ENCODE results near the gene GSTT2B.
"Not testable (repeated sequence)": the region's sequence is repeated elsewhere in the genome, so short reads cannot be mapped to it uniquely, and the experiment has no call there.

Gene GSTT2B, protein sequence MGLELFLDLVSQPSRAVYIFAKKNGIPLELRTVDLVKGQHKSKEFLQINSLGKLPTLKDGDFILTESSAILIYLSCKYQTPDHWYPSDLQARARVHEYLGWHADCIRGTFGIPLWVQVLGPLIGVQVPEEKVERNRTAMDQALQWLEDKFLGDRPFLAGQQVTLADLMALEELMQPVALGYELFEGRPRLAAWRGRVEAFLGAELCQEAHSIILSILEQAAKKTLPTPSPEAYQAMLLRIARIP

DNA sequence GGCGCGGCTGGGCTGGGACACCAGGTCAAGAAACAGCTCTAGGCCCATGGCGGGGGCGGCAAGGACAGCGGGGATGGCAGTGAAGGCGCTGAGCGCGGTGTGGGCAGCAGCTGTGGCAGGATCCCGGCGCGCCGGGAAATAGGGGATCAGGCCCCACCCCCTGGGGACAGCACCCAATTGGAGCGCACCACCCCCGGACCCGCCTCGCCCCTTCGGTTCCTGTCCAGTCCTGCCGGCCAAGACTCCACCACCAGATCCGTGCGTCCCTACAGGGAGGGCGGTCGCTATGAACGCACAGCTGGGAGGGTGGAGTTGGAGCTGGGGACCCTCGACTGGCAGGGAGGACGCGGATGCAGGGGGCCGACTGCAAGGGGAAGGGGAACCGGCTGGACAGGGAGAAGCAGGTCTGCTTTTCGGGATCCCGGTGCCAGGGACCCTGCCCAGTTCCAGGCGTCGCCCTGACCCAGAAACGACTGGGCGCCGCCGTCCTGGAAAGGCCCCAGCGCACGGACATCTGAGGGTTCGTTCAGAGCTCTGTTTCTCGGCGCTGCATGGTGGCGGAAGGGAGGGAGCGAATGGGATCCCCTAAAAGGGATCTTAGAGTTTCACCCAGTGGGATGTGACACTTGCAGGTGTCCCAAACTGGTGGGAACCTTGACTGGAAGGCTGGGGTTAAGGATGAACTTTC lies at the start of gene GSTT2B:
Gene GSTT2B, minus strand, starts transcription at position 112 of the 688 bp plus-strand sequence. Its CDS starts 64 bp downstream, at position 48.
- not testable (repeated sequence) for DNase-seq (ENCODE audit: low read depth, low spot score)

DNA sequence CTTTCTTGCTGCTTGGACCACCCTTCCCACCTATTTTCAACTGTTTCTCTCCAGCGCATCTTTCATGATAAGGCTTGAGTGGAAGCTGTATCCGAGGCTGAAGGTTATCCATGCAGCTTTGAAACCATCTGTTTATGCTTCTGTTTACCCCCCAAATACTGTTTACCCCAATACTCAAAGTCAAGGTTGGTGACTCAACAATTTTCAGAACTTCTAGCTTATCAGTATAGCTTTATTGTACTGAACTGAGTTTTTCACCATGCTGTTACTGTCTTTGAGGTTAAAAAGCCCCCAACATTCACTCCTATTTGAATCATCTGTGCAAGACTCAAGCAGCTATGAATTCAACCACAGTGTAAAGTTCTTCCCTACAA lies 49.0 kb upstream of the GSTT2B start:
- DNase-seq (ENCODE audit: low read depth, low spot score), result no peak

- no peak for DNase-seq (ENCODE audit: low read depth, low spot score)
Measured at GRCh38 chr22:24009227-24010017, 48.4 kb upstream of the GSTT2B start.

DNA sequence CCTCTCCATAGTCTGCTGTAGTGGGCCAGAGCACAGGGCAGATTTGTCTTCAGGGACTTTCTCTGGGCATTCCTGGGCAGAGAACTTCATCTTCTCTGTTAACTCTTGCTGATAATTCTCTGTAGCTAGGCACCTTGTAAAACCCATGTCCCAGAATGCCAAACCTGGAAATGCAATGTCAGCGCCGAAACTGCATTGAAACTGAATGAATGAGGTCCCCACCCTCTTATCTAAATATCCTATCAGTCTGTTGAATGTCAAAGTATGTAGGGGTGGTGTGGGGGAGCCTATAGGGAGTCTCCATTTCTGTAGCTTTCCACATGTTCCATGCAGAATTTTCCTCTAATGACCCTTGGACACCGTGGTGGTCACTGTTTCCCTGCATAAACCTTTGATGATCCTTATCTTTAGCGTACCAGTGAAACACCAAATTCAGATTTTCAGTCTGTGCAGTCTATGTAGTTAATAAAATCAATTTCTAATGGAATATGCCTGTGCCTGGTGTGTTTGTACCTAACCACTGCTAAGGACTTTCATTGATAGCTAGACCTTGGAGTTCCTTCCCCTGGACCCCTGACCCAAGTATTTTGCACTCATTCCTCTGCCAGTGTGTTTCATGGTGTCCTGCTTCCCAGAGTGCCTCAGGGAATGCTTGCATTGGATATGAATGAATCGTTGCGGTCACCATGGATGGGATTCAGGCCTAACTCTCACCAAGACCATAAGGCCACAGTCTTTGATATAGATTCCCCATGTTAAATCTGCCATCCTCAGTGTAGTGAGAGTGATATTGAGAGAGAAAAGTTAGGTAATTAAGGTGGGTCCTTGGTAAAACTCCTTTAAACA lies 47.6 kb upstream of the GSTT2B start:
- no peak for DNase-seq (ENCODE audit: low read depth, low spot score)

- DNase-seq (ENCODE audit: low read depth, low spot score), result no peak
Measured at GRCh38 chr22:24008022-24008283, 47.0 kb upstream of the GSTT2B start.

GRCh38 chr22:24007253-24008021 lies 46.4 kb upstream of the GSTT2B start:
- DNase-seq (ENCODE audit: low read depth, low spot score), result no peak

DNA sequence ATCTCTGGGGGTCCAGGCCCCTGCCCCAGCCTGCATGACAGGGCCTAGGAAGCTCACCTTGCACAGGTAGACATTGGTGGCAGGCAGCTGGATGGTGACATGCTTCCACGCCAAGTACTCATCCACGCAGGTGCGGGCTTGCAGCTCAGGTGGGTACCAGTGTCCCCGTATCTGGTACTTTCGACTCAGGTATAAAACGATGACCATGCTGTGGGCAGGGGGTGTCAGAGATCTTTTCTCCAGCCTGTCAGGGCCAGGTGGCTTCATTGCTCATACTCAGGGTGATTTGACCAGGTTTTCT lies 45.9 kb upstream of the GSTT2B start:
- DNase-seq (ENCODE audit: low read depth, low spot score), result no peak

- DNase-seq (ENCODE audit: low read depth, low spot score), result no peak
Measured at GRCh38 chr22:24006207-24006913, 45.4 kb upstream of the GSTT2B start.

DNA sequence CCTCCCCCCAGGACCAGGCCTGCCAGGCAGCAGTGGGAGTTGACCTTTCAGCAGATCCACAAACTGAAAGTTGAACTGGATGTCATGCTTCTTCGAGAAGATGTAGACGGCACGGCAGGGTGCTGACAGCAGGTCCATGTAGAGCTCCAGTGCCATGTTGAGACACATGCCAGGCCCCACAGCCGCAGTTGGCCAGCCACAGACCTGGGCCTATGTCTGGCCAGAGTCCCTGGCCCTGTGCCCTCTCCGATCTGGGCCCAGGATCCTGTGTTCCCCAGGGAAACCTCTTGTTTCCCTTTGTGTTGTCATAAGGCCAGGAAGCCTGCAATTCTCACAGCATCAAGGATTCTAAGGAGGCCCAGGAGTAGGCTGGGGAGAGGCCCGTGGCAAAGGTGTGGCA lies 44.2 kb upstream of the GSTT2B start, which contains the start of gene GSTT4:
Gene GSTT4, minus strand, starts transcription at position 253 of the 400 bp plus-strand sequence. Its CDS starts 97 bp downstream, at position 156.
- DNase-seq (ENCODE audit: low read depth, low spot score), result no peak

DNA sequence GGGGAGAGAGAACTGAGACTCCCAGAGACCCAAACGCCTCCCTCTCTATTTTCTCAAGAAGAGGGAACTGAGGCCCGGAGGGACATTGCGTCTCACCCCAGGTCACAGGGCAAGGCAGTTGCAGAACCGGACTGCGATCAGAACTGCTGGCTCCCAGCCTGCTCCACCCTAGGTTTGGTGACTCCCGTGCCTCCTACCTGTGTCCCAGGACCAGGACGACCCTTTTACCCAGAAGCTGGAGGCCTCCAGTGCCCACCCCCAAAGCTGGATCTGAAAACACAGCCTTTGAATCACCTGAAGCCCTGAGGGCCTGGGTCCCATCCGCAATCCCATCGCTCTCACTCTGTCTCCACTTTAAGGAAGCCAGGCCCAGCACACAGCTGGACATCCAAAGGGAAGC lies 42.9 kb upstream of the GSTT2B start:
- no peak for DNase-seq (ENCODE audit: low read depth, low spot score)

- no peak for DNase-seq (ENCODE audit: low read depth, low spot score)
Measured at GRCh38 chr22:24002851-24003250, 41.9 kb upstream of the GSTT2B start.

DNA sequence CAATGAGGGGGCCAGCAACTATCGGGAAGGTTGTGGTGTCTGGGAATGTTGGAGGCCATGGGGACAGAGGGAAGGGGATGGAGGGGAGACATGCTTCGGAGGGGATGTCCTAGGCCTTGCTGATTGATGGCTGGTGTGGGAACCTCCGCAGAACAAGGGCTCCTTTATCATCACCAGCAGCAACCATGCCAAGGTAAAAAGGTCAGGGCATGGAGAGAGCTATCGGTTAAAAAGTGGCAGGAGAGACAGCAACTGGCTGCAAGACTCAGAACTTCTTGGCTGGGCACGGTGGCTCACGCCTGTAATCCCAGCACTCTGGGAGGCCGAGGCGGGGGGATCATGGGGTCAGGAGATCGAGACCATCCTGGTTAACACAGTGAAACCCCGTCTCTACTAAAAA lies 41.3 kb upstream of the GSTT2B start:
- DNase-seq (ENCODE audit: low read depth, low spot score), result no peak

DNA sequence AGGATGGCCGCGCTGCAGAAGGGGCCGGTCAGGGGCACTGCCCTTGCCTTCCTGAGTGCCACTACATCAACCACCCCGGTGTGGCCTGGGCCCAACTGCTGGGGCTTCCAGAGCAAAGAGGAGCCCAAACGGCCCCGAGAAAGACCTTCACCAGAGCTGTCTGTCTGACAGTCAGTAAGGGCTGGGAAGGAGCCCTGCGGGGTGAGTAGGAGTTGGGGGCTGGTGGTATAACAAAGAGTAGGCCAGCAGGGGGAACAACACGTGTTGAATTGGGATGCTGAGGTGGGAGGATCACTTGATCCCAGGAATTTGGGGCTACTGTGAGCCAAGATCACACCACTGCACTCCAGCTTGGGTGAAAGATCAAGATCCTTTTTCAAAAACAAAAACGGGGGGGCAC lies 40.3 kb upstream of the GSTT2B start:
- DNase-seq (ENCODE audit: low read depth, low spot score), result no peak

- not testable (repeated sequence) for DNase-seq (ENCODE audit: low read depth, low spot score)
Measured at GRCh38 chr22:23999779-24000178, 38.8 kb upstream of the GSTT2B start.

- DNase-seq (ENCODE audit: low read depth, low spot score), result no peak
Measured at GRCh38 chr22:23997092-23997491, 36.1 kb upstream of the GSTT2B start.

DNA sequence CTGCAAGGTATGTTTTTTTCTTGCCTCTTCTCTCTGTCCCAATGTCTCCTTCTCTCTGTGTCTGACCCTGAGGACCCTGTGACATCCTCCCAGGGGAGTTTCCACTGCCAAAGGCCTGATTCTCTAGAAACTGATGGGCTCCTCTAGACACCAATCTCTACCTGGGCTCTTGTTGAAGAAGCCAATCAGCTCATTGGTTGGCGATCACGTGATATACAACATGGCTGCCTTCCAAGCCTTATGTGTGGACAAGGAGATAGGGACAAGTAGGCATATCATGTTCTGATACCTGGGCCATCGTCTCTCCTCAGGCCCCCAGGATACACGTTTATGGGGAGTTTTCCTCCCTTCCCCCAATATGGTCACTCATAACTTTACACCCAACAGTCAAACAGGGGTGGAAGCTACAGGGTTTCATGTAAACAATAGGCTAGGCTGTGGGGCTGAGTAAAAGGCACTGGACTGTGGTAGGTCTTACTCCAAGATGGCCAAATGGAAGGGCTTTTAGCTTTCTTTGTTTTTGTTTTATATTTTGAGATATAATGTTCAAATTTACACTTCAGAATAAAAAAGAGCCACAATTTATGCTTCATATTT lies 32.7 kb upstream of the GSTT2B start:
- not testable (repeated sequence) for DNase-seq (ENCODE audit: low read depth, low spot score)

GRCh38 chr22:23993080-23993479 lies 32.1 kb upstream of the GSTT2B start:
- not testable (repeated sequence) for DNase-seq (ENCODE audit: low read depth, low spot score)

DNA sequence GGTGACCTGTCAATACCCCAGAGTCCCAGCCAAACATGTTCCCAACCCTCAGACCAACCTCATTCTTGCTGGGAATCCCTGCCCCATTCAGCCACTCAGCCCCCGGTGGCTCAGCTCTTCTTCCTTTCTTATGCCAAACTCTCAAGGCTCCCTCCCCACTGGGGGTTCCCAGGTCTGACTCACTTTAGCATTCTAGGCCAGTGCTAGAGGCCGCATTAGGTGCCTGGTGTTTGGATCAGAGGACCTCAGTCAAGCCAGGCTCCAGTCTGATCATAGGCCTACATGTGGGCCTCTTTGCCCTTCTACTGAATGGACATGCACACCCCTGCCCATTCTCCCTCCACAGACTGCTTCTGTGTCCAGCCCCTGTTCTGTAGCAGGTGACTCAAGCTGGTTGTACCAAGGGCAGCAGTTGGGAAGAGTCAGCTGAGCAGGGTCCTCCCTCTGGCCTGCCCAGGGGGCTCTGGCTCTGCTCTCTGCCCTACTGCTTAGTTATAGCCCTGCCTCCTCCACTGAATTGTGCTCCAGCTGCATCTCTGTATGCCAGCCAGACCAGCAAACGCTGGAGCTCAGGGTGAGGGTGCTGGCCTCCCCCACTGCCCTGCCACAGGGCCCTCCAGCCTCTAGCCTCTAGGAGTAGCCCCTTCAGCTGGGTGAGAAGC lies 28.7 kb upstream of the GSTT2B start:
- not testable (repeated sequence) for DNase-seq (ENCODE audit: low read depth, low spot score)

- DNase-seq (ENCODE audit: low read depth, low spot score), result not testable (repeated sequence)
Measured at GRCh38 chr22:23986538-23987178, 25.7 kb upstream of the GSTT2B start.
